Thyroid gland (tissue), 4 donors: ENCODE data around the gene KRT39. TPM values are rescaled to one million over a fixed set of nuclear protein-coding genes. Genes with fewer than 3 reads are reported as not detected.

Experiments used
- DNase-seq, 2 donors: peaks; one replicate each; pipeline ENCODE4 v3.0.0-alpha.2; 2019
- H3K27ac ChIP-seq, 3 donors: fragments of 200-600 bp; sonication (generic); 1 replicate in 2 of 3; 2 replicates in 1 of 3; pipeline ENCODE4 v1.5.1; 2016 to 2019; ENCODE audit warnings: mild to moderate bottlenecking in 1 of 3, moderate library complexity in 1 of 3
- H3K27me3 ChIP-seq: fragments of 200-600 bp; sonication (generic); one replicate; pipeline ENCODE4 v1.5.1; 2019
- H3K36me3 ChIP-seq, 2 donors: fragments of 200-600 bp; sonication (generic); one replicate each; pipeline ENCODE4 v1.5.1; 2016 to 2019
- H3K4me1 ChIP-seq, 2 donors: fragments of 200-600 bp; sonication (generic); one replicate each; pipeline ENCODE4 v1.5.1; 2017 to 2019
- H3K4me3 ChIP-seq, 3 donors: fragments of 200-600 bp; sonication (generic); replicated peaks in 1 of 3; 1 replicate in 2 of 3; 2 replicates in 1 of 3; pipeline ENCODE4 v1.5.1; 2016; ENCODE audit warnings: mild to moderate bottlenecking in 1 of 3
- H3K9me3 ChIP-seq: fragments of 200-600 bp; sonication (generic); one replicate; pipeline ENCODE4 v1.5.1; 2017
- CTCF ChIP-seq, 6 experiments: fragments of 200-600 bp in 3 of 6; fragments of 450-650 bp in 3 of 6; sonication (generic) in 3 of 6; IDR thresholded peaks; one replicate each; pipeline ENCODE4 v1.5.1; 2016 to 2019; ENCODE audit warnings: antibody characterized with exemption in 6 of 6, mild to moderate bottlenecking in 2 of 6, inconsistent platforms in 1 of 6, moderate library complexity in 1 of 6
- POLR2A ChIP-seq, 2 donors: fragments of 450-650 bp; IDR thresholded peaks; one replicate each; pipeline ENCODE4 v1.6.1; 2017; ENCODE audit warnings: antibody characterized with exemption in 2 of 2, mild to moderate bottlenecking in 2 of 2, moderate library complexity in 1 of 2
- WGBS, 2 donors: methylation state at CpG; one replicate each; pipeline ENCODE4 v1.1.5; 2017; 5-methylcytosine and 5-hydroxymethylcytosine counted together
- intact Hi-C: fragments of 100-400 bp; cut with DNase I; formaldehyde crosslinking; loops from one replicate; pipeline ENCODE4 v1.15.1; 2023
- total RNA-seq, 4 donors: library from RNA; depleted of rRNA; stranded (reverse); fragments of >200 nt; gene quantifications; one replicate each; pipeline ENCODE4 v1.2.3, GENCODE V29; 2016

The KRT39 gene
- total RNA-seq, 4 donors from 2014 or later = not detected

- TF ChIP-seq POLR2A (IDR thresholded peaks at IDR 0.05) (no peak), CTCF (IDR thresholded peaks at IDR 0.05) (no peak)
- no peak overlapping the region for H3K27ac ChIP-seq
- intact Hi-C loops = no loop called here
- H3K4me1 ChIP-seq = no peaks in the 10 kb centered on the region
- no peak for DNase-seq
- H3K36me3 ChIP-seq = no peaks in the 10 kb centered on the region
- H3K9me3 ChIP-seq = no peaks in the 10 kb centered on the region
- H3K27me3 ChIP-seq = no peaks in the 10 kb centered on the region
- H3K4me3 ChIP-seq = no peak overlapping the region
- 85 to 89% methylated on average over 2 of the region's 2 CpGs for WGBS, 2 donors
These were observed 18.8 kb downstream of the KRT39 start for GRCh38 chr17:40947929-40948328.

GRCh38 chr17:40945414-40945813 lies 21.3 kb downstream of the KRT39 start:
- TF ChIP-seq POLR2A (IDR thresholded peaks at IDR 0.05) (no peak), CTCF (IDR thresholded peaks at IDR 0.05) (no peak)
- H3K9me3 ChIP-seq = no peaks in the 10 kb centered on the region
- H3K27ac ChIP-seq = no peak overlapping the region
- H3K36me3 ChIP-seq = no peaks in the 10 kb centered on the region
- no peaks in the 10 kb centered on the region for H3K27me3 ChIP-seq
- no peak for DNase-seq
- no peaks in the 10 kb centered on the region for H3K4me1 ChIP-seq
- H3K4me3 ChIP-seq = no peak overlapping the region
- intact Hi-C loops = no loop called here
- 80 to 82% methylated on average over 6 of the region's 6 CpGs for WGBS, 2 donors

- Histone ChIP-seq H3K4me3 (no peak overlapping the region), H3K27me3 (no peaks in the 10 kb centered on the region), H3K27ac (no peak overlapping the region), H3K9me3 (no peaks in the 10 kb centered on the region), H3K4me1 (no peaks in the 10 kb centered on the region), H3K36me3 (no peaks in the 10 kb centered on the region)
- TF ChIP-seq POLR2A (IDR thresholded peaks at IDR 0.05) = no peak
- intact Hi-C loops = no loop called here
- no peak for DNase-seq
- WGBS, 2 donors = 20 to 25% methylated on average over 1 of the region's 1 CpG
These were observed 22.2 kb downstream of the KRT39 start for GRCh38 chr17:40944531-40944930.

GRCh38 chr17:40942553-40942952 lies 24.2 kb downstream of the KRT39 start:
- no peaks in the 10 kb centered on the region for H3K27me3 ChIP-seq
- no peaks in the 10 kb centered on the region for H3K36me3 ChIP-seq
- intact Hi-C loops = no loop called here
- no peaks in the 10 kb centered on the region for H3K9me3 ChIP-seq
- WGBS, 2 donors = 83 to 87% methylated on average over 3 of the region's 3 CpGs
- no peak for TF ChIP-seq CTCF (IDR thresholded peaks at IDR 0.05)
- no peak for TF ChIP-seq POLR2A (IDR thresholded peaks at IDR 0.05)
- H3K4me3 ChIP-seq = no peak overlapping the region
- H3K27ac ChIP-seq = no peak overlapping the region
- H3K4me1 ChIP-seq = no peaks in the 10 kb centered on the region
- DNase-seq = no peak

GRCh38 chr17:40940266-40940665 lies 26.5 kb downstream of the KRT39 start:
- H3K27ac ChIP-seq = no peak overlapping the region
- TF ChIP-seq CTCF (IDR thresholded peaks at IDR 0.05) (no peak), POLR2A (IDR thresholded peaks at IDR 0.05) (no peak)
- intact Hi-C loops = no loop called here
- H3K4me3 ChIP-seq = no peak overlapping the region
- DNase-seq = no peak
- H3K4me1 ChIP-seq = no peaks in the 10 kb centered on the region
- WGBS, 2 donors = 35 to 62% methylated on average over 6 of the region's 6 CpGs
- no peaks in the 10 kb centered on the region for H3K36me3 ChIP-seq
- H3K9me3 ChIP-seq = no peaks in the 10 kb centered on the region
- H3K27me3 ChIP-seq = no peaks in the 10 kb centered on the region

GRCh38 chr17:40938981-40939380 lies 27.8 kb downstream of the KRT39 start:
- H3K4me1 ChIP-seq = no peaks in the 10 kb centered on the region
- H3K27ac ChIP-seq = no peak overlapping the region
- no peaks in the 10 kb centered on the region for H3K27me3 ChIP-seq
- no peaks in the 10 kb centered on the region for H3K36me3 ChIP-seq
- intact Hi-C loops = no loop called here
- WGBS, 2 donors = 88 to 94% methylated on average over 3 of the region's 3 CpGs
- no peak for DNase-seq
- no peaks in the 10 kb centered on the region for H3K9me3 ChIP-seq
- TF ChIP-seq POLR2A (IDR thresholded peaks at IDR 0.05) (no peak), CTCF (IDR thresholded peaks at IDR 0.05) (no peak)
- H3K4me3 ChIP-seq = no peak overlapping the region
